ENCODE measurements around the gene PNPO. TPM values are rescaled to one million over a fixed set of nuclear protein-coding genes. Genes with fewer than 3 reads are reported as not detected.

PNPO gene
- total and polyA plus RNA-seq, 2 of the 4 experiments (the other 2 are of a cell fraction): 13.9 to 34.1 TPM

DNA sequence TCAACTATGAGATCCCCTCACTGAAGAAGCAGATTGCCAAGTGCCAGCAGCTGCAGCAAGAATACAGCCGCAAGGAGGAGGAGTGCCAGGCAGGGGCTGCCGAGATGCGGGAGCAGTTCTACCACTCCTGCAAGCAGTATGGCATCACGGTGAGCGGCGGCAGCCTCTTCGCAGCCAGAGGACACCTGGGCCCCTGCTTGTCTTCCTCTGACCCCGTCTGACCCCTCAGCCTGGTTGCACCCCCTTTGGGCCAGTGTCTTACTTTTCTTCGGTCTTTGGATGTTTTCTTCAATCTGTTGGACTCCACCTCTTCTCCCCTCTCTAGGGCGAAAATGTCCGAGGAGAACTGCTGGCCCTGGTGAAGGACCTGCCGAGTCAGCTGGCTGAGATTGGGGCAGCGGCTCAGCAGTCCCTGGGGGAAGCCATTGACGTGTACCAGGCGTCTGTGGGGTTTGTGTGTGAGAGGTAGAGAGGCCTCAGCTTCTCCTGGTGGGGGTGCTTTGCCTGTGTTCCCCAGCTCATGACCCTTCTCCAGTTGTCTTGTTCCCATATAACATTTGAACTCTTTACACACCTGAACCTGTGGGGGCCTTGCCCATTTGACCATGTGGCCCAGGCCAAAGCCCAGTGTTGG lies 33.9 kb downstream of the PNPO start (continued):
- TF ChIP-seq BHLHE40 (IDR thresholded peaks at IDR 0.05; ENCODE audit: low read depth, low read length): no peak
- TF ChIP-seq MAFK (IDR thresholded peaks at IDR 0.05; ENCODE audit: low read depth, low read length): no peak
- TF ChIP-seq MAZ (IDR thresholded peaks at IDR 0.05; ENCODE audit: borderline replicate concordance, low read depth, low read length): no peak
- TF ChIP-seq FOS (IDR thresholded peaks at IDR 0.05; ENCODE audit: low read depth, low read length): no peak

DNA sequence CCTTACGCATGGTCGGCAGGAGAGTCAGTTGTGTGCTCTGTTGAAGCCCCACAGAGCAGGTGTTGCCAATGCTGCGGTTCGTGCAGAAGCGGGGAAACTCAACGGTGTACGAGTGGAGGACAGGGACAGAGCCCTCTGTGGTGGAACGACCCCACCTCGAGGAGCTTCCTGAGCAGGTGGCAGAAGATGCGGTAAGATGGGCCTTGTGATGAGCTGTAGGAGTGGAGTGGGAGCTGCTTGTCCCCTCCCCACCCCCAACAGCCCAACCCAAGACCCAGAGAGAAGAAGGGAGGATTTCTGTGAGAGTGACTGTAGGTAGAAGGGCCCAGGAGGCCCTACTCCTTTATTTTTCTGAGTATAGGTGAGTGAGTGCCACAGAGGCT lies 34.4 kb downstream of the PNPO start:
- dilution Hi-C loops (cut with HindIII; ENCODE audit: low sequenced_read_pairs, unreplicated experiment): no loop called here
- Histone ChIP-seq H3K9me1 (ENCODE audit: insufficient read depth, low read length) (no peaks in the 10 kb centered on the region), H3K36me3 (ENCODE audit: control insufficient read depth, insufficient read depth, low read length) (peaks cover 45% of the 10 kb centered on the region), H3K9ac (ENCODE audit: low read depth, low read length) (no peak overlapping the region), H4K5ac (ENCODE audit: low read depth, low read length) (no peak overlapping the region), H3K4me2 (ENCODE audit: low read depth, low read length) (no peak overlapping the region), H2AK5ac (ENCODE audit: low read depth, low read length) (no peak overlapping the region), H3K79me1 (ENCODE audit: low read depth in 1 of 2, low read length in 2 of 2) (peaks cover 18 to 30% of the 10 kb centered on the region in 2 experiments), H3K18ac (ENCODE audit: low read depth, low read length) (no peak overlapping the region), H4K20me1 (ENCODE audit: insufficient read depth, low read length) (no peaks in the 10 kb centered on the region; the same call in 1 of the 2 replicates), H3K9me3 (ENCODE audit: control insufficient read depth, insufficient read depth, low read length) (no peaks in the 10 kb centered on the region), H3K27ac (ENCODE audit: insufficient read depth, low read length) (no peak overlapping the region), H3K14ac (replicated peaks; ENCODE audit: low read depth, low read length) (no peak overlapping the region), H3K4me1 (ENCODE audit: control insufficient read depth, insufficient read depth, low read length) (peaks cover 4% of the 10 kb centered on the region), H2BK120ac (ENCODE audit: low read depth, low read length) (no peak overlapping the region), H4K91ac (ENCODE audit: insufficient read depth, low read depth, low read length) (no peak overlapping the region), H2AK9ac (replicated peaks; ENCODE audit: low read depth, low read length, poor library complexity) (no peak overlapping the region), H3K4ac (ENCODE audit: low read depth, low read length) (no peak overlapping the region), H2BK20ac (ENCODE audit: low read depth, low read length) (no peak overlapping the region), H3K27me3 (ENCODE audit: control insufficient read depth, insufficient read depth, low read length) (no peaks in the 10 kb centered on the region), H3K23ac (ENCODE audit: low read depth, low read length) (no peak overlapping the region), H2BK5ac (ENCODE audit: low read depth, low read length, poor library complexity, severe bottlenecking) (no peak overlapping the region), H3K56ac (ENCODE audit: extremely low read depth, insufficient read depth, low read length) (no peak overlapping the region), H4K8ac (ENCODE audit: low read depth in 2 of 2, low read length in 2 of 2) (no peak overlapping the region), H3K4me3 (ENCODE audit: insufficient read depth, low read depth, low read length) (no peak overlapping the region), H2AFZ (replicated peaks; ENCODE audit: low read length, poor library complexity) (no peak overlapping the region), H2BK15ac (ENCODE audit: low read depth, low read length) (no peak overlapping the region)
- ChIA-PET POLR2A (ENCODE audit: unreplicated experiment) (interaction anchor here (0.6 kb wide), 1 partner anchor 46 kb away, joined by 4 read pairs; no protein-coding TSS in a partner anchor), CTCF (interaction anchor here (0.6 kb wide), 1 partner anchor 21 kb away, joined by 3 read pairs; no protein-coding TSS in a partner anchor)
- no peak for DNase-seq
- ATAC-seq (ENCODE audit: low read depth): no peak
- intact Hi-C loops (cut with micrococcal nuclease): no loop called here
- in situ Hi-C loops (cut with MboI; ENCODE audit: low sequenced_read_pairs): no loop called here
- no TSS peak for BruUV-seq (replicated peaks)
- WGBS, 2 experiments (ENCODE audit: extremely low coverage in 2 of 2, insufficient read length in 1 of 2): 96% methylated on average over 5 of the region's 10 CpGs; no CpG with 5 or more reads in 1 of the 2 experiments
- no peak for TF ChIP-seq CEBPB (IDR thresholded peaks at IDR 0.05; ENCODE audit: low read depth, low read length)
- TF ChIP-seq, protein P1, sequence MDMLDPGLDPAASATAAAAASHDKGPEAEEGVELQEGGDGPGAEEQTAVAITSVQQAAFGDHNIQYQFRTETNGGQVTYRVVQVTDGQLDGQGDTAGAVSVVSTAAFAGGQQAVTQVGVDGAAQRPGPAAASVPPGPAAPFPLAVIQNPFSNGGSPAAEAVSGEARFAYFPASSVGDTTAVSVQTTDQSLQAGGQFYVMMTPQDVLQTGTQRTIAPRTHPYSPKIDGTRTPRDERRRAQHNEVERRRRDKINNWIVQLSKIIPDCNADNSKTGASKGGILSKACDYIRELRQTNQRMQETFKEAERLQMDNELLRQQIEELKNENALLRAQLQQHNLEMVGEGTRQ (IDR thresholded peaks at IDR 0.05; ENCODE audit: low read depth, low read length): no peak
- TF ChIP-seq, protein P2, sequence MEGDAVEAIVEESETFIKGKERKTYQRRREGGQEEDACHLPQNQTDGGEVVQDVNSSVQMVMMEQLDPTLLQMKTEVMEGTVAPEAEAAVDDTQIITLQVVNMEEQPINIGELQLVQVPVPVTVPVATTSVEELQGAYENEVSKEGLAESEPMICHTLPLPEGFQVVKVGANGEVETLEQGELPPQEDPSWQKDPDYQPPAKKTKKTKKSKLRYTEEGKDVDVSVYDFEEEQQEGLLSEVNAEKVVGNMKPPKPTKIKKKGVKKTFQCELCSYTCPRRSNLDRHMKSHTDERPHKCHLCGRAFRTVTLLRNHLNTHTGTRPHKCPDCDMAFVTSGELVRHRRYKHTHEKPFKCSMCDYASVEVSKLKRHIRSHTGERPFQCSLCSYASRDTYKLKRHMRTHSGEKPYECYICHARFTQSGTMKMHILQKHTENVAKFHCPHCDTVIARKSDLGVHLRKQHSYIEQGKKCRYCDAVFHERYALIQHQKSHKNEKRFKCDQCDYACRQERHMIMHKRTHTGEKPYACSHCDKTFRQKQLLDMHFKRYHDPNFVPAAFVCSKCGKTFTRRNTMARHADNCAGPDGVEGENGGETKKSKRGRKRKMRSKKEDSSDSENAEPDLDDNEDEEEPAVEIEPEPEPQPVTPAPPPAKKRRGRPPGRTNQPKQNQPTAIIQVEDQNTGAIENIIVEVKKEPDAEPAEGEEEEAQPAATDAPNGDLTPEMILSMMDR (conservative IDR thresholded peaks at IDR 0.05; ENCODE audit: low read depth, low read length): no peak
- no peak for TF ChIP-seq RCOR1 (IDR thresholded peaks at IDR 0.05; ENCODE audit: insufficient replicate concordance, low read length)
- TF ChIP-seq SMC3 (IDR thresholded peaks at IDR 0.05; ENCODE audit: low read depth, low read length): no peak
- TF ChIP-seq, protein P3, sequence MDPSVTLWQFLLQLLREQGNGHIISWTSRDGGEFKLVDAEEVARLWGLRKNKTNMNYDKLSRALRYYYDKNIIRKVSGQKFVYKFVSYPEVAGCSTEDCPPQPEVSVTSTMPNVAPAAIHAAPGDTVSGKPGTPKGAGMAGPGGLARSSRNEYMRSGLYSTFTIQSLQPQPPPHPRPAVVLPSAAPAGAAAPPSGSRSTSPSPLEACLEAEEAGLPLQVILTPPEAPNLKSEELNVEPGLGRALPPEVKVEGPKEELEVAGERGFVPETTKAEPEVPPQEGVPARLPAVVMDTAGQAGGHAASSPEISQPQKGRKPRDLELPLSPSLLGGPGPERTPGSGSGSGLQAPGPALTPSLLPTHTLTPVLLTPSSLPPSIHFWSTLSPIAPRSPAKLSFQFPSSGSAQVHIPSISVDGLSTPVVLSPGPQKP (IDR thresholded peaks at IDR 0.05; ENCODE audit: borderline replicate concordance, low read depth, low read length): no peak
- no peak for TF ChIP-seq FOS (IDR thresholded peaks at IDR 0.05; ENCODE audit: low read depth, low read length)
- no peak for TF ChIP-seq MAFK (IDR thresholded peaks at IDR 0.05; ENCODE audit: low read depth, low read length)
- TF ChIP-seq MAZ (IDR thresholded peaks at IDR 0.05; ENCODE audit: borderline replicate concordance, low read depth, low read length): no peak
- no peak for TF ChIP-seq RAD21 (IDR thresholded peaks at IDR 0.05; ENCODE audit: low read length)
- no peak for TF ChIP-seq CHD1 (IDR thresholded peaks at IDR 0.05; ENCODE audit: low read depth, low read length)
- no peak for TF ChIP-seq POLR2A (IDR thresholded peaks at IDR 0.05; ENCODE audit: low read depth, low read length)
